Effector memory CD4-positive, alpha-beta T cell (primary cell): Measurements from ENCODE around the gene CHKA.

Experiments
- DNase-seq, 3 donors: peaks; one replicate each; pipeline ENCODE4 v3.0.0-alpha.2; 2020
- H3K27ac ChIP-seq: 2 replicates; pipeline ENCODE4 v1.7.0; 2013; ENCODE audit warnings: mild to moderate bottlenecking, low read length, moderate library complexity; ENCODE audit not compliant: insufficient read depth, poor library complexity, severe bottlenecking
- H3K27me3 ChIP-seq: replicated peaks from 2 replicates; pipeline ENCODE4 v1.7.0; 2013; ENCODE audit warnings: mild to moderate bottlenecking, low read length; ENCODE audit not compliant: insufficient read depth, control insufficient read depth, poor library complexity, severe bottlenecking
- H3K36me3 ChIP-seq: 2 replicates; pipeline ENCODE4 v1.7.0; 2013; ENCODE audit warnings: mild to moderate bottlenecking, low read length, moderate library complexity; ENCODE audit not compliant: control insufficient read depth, insufficient read depth
- H3K4me1 ChIP-seq: 2 replicates; pipeline ENCODE4 v1.7.0; 2013; ENCODE audit warnings: low read length, mild to moderate bottlenecking; ENCODE audit not compliant: control insufficient read depth, insufficient read depth, poor library complexity, severe bottlenecking
- H3K4me3 ChIP-seq: 2 replicates; pipeline ENCODE4 v1.7.0; 2013; ENCODE audit warnings: low read length, low read depth, mild to moderate bottlenecking; ENCODE audit not compliant: insufficient read depth, poor library complexity, severe bottlenecking
- H3K9me3 ChIP-seq: 2 replicates; pipeline ENCODE4 v1.7.0; 2013; ENCODE audit warnings: mild to moderate bottlenecking, low read length, moderate library complexity; ENCODE audit not compliant: control insufficient read depth

CHKA gene

DNA sequence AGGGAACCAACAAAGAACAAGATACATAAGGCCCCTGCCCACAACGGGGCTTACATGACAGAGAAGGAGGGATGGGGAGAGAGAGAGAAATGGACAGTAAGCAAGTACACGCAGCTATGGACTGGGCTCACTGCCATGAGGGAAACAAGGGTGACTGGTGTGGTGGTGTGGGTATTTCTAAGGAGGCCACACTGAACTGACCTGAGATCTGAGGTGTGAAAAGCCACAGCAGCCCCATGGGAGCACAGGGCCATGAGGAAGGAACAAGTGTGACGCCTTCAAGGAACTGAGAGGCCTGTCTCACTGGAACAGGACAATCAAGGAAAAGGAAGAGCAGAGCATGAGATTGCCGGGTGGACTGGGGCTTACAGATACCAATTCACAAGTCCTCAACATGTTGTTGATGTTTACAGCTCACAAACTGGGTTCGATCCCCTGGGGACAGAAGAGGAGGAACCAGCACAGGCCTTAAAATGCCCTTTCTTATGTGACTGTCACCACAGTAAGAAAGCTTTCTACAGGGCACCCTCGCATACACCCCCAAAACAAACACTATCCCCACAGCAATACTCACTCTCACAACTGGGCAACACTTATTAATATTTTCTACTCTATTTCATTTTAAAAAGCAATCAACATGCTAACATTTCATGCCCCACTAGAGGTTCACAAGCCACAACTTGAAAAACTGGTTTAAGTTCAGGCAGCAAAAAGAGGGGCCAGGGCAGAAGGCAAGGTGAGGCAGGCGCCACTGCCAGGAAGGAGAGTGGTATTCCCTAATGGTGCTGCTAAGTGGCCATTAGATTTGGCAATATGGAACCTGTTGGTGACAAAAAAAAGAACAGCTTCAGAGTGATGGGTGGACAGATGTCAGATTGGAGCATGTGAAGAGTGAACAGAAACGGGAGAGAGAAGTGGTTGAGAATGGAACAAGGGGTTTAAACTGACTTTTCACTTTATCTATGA, 43.3 kb downstream of the CHKA start:
- Histone ChIP-seq H3K27me3 (no peaks in the 10 kb centered on the region), H3K4me1 (no peaks in the 10 kb centered on the region), H3K4me3 (no peak overlapping the region), H3K9me3 (no peaks in the 10 kb centered on the region), H3K27ac (no peak overlapping the region), H3K36me3 (no peaks in the 10 kb centered on the region)
- DNase-seq, result no peak

DNA sequence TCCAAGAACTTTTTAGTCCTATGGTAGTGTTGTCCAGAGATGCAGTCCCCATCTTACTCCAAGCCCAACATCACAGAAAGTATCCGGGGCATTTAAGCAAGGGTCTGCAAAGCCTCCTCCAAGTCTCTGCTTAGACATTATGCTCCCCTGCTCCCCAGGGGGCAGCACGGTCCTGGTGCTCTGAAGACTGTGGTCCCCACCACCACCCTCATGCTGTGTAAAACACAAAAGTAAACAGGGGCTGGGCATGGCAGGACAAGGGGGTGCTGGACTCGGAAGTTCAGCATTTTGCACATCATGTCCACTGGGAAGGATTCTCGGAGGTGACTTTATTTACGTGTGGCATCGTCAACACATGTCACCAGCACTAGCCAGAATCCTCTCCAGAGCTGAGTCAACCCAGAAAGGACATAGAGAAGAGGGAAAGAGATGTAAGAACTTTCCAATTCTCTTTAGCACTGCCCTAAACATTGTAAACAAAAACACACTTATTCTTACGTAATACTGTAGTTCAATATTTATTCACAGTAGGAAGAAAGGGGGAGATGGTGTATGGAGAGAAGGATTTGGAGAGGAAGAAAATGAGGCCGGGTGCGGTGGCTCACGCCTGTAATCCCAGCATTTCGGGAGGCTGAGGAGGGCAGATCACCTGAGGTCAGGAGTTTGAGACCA, 44.7 kb downstream of the CHKA start:
- Histone ChIP-seq H3K27ac (no peak overlapping the region), H3K4me1 (no peaks in the 10 kb centered on the region), H3K36me3 (no peaks in the 10 kb centered on the region), H3K27me3 (no peaks in the 10 kb centered on the region), H3K4me3 (no peak overlapping the region), H3K9me3 (no peaks in the 10 kb centered on the region)
- no peak for DNase-seq

DNA sequence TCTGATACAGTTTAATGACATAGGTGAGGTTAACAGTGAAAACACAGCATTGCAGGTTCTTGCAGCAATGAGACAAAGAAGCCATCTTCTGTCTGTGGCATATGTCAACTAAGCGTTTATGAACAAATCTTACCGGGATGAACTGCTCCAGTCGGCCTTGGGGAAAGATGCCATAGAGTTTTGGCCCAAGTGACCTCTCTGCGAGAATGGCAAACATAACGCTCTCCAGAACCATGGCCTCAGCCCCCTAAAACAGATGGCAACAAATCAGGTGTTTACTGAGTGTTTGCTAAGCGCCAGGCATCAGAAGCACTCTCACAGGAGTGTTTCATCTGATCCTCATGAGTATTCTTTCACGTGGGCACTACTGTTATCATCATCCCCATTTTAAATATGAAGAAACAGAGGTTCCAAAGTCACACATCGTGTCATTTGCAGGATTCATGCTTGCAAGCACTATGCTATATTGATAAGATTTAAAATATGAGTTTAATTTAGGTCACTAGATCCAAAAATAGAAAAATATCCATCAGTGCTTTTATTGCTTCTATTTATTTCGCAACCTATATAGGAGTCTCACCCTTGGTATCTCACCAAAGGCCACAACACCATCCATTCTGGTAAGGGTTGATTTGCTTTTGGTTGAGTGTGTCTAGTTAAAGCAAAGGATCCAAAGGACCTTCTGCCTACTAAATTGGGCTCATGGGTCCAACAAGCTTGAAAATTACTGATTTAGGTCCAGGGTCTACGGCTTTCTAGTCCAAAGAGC, 46.4 kb downstream of the CHKA start:
- no peak for DNase-seq
- no peaks in the 10 kb centered on the region for H3K36me3 ChIP-seq

DNA sequence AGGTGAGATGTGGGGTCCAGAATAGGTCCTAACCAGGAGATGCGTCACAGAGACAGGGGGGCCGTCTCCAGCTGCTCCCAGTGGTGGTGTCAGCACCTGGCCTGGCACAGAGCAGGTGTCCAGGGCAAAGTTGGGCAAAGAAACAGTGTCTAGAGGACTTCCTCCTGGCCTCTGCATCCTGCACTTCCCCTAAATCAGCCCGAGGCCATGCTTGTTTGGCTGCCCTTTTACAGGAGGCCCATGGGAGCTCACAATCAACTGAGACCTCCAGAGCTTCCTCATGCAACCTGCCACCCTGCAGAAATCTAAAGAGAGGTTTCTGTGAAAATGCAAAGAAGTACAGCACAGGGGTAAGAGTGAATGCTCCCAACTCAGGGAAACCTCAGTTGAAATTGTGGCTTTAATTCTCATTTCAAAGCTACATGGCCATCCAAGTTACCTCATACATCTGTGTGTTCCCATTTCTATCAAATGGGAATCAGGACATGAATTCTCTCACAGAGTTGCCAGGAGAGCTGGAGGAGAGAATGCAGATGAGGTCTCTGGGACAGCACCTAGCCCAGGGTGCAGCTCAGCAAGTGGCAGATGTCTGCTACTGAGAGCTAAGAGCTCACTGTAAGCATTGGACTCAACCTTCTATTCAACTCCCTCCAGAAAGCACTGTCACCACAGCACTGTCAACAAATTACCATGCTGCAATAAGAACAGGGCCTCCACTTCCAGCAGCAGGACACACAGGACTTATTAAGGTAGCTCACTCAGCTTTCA, 49.7 kb downstream of the CHKA start:
- DNase-seq, result no peak
- Histone ChIP-seq H3K27ac (no peak overlapping the region), H3K36me3 (no peaks in the 10 kb centered on the region), H3K27me3 (no peaks in the 10 kb centered on the region), H3K4me1 (no peaks in the 10 kb centered on the region), H3K9me3 (no peaks in the 10 kb centered on the region), H3K4me3 (no peak overlapping the region)

More for the DNA sequence above, 46.4 kb downstream of the CHKA start:
- H3K27ac ChIP-seq, result no peak overlapping the region
- no peaks in the 10 kb centered on the region for H3K27me3 ChIP-seq
- no peak overlapping the region for H3K4me3 ChIP-seq
- no peaks in the 10 kb centered on the region for H3K9me3 ChIP-seq
- H3K4me1 ChIP-seq, result no peaks in the 10 kb centered on the region

DNA sequence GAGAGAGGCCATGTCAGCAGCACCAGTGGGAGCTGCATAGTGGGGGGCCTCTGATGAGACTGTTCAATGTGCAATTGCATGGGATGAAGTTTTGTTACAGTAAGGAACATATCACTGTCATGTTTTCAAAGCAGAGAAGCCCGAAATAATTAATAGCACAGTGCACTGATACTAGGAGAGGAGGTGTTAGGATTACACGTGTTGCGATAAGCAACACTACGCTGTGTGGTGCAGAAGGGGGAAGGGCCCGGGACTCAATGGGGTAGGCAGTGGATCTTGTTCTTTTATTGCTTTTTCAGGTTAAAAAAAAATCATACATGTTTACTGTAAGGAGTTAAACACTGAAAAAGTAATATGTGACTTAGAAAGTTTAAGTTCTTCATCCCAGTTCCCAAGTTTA, 53.2 kb downstream of the CHKA start:
- H3K27me3 ChIP-seq, result no peaks in the 10 kb centered on the region
- no peaks in the 10 kb centered on the region for H3K4me1 ChIP-seq
- no peak overlapping the region for H3K4me3 ChIP-seq
- no peaks in the 10 kb centered on the region for H3K36me3 ChIP-seq
- DNase-seq, result no peak
- H3K27ac ChIP-seq, result no peak overlapping the region
- no peaks in the 10 kb centered on the region for H3K9me3 ChIP-seq

DNA sequence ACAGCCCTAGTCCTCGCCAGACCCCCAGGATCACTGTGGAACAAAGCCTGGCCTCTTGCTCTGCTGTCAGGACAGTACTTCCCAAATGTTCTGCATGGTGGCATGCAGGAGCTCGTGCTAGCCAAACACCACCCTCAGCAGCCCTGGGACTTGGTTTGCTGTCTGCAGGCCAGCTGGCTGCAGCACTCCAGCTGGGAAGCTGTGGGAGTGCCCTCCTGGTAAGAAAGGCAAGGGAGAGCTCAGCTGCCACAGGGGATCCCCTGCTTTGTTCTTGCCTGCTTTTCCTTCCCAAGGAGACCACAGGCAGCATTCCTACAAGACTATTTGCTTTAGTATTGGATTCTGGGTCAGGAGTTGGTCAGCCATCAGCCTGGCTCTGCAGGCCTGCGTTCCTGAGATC, 54.4 kb downstream of the CHKA start:
- H3K9me3 ChIP-seq, result no peaks in the 10 kb centered on the region
- H3K36me3 ChIP-seq, result no peaks in the 10 kb centered on the region
- no peak overlapping the region for H3K4me3 ChIP-seq
- H3K27me3 ChIP-seq, result no peaks in the 10 kb centered on the region
- DNase-seq, result no peak
- H3K4me1 ChIP-seq, result no peaks in the 10 kb centered on the region
- H3K27ac ChIP-seq, result no peak overlapping the region

DNA sequence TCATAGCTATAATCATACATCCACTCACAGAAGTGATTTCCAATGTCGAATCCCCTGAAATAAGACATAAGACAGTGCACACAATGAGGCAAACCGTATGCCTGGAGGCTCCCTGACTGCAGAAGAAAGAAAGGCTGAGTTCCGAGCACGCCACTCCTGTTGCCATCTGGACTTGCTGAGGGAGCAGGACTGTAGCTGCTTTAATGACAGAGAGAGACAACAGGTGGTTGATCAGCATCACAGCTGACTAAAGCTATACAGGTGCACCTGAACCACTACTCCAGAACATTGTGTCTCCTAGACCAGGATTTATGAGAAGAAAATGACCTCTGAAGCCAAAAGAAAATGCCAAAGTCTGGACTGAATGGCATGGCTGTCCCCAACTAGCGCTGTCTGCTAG, 55.3 kb downstream of the CHKA start:
- H3K27me3 ChIP-seq, result no peaks in the 10 kb centered on the region
- no peaks in the 10 kb centered on the region for H3K4me1 ChIP-seq
- H3K4me3 ChIP-seq, result no peak overlapping the region
- no peak overlapping the region for H3K27ac ChIP-seq
- DNase-seq, result no peak
- H3K9me3 ChIP-seq, result no peaks in the 10 kb centered on the region
- no peaks in the 10 kb centered on the region for H3K36me3 ChIP-seq

DNA sequence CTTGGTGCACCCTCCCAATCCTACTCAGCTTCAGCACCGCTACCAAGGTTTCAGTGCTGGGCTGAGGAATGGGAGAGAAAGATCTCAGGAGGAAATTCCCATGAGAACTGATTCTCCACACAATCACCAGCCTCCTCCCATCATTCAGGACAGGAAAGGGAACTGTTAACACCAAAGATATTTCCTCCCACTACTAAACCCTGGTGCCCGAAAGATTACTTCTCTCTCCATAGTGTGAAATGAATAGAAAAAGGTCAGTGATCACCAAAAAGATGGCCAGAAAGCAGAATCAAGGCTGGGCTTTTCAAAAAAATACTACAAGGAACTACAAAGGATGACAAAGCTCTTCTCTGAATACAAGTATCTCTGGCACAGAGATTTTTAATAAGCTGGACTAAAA, 56.3 kb downstream of the CHKA start:
- Histone ChIP-seq H3K36me3 (no peaks in the 10 kb centered on the region), H3K27ac (no peak overlapping the region), H3K4me1 (no peaks in the 10 kb centered on the region), H3K9me3 (no peaks in the 10 kb centered on the region), H3K4me3 (no peak overlapping the region), H3K27me3 (no peaks in the 10 kb centered on the region)
- DNase-seq, result no peak

DNA sequence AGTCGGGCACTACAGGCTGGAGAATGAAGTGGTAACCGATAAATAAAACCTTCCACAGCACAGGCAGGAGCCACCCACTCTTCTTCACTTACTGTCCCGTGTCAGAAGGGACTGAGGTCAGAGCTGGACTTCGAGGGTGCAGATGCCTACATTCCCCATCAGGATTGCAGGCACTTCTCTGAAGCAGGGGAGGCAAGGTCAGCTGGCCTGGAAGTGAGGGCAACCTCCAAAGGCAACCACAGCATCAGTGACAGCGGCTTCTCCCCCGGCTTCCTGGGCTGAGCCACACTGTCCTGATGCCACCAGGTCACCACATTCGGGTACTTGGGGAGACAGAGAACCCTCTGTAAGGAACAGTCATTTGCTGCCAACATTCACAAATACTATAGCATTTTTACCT, 59.7 kb downstream of the CHKA start:
- no peaks in the 10 kb centered on the region for H3K36me3 ChIP-seq
- H3K27ac ChIP-seq, result no peak overlapping the region
- H3K4me1 ChIP-seq, result no peaks in the 10 kb centered on the region
- DNase-seq, result no peak
- no peaks in the 10 kb centered on the region for H3K27me3 ChIP-seq
- H3K4me3 ChIP-seq, result no peak overlapping the region
- H3K9me3 ChIP-seq, result no peaks in the 10 kb centered on the region
